GM23248 (cell line): Measurements from ENCODE around the gene PRPF18.

ENCODE experiments used
- EZH2 ChIP-seq: fragments of 200-600 bp; sonication (generic); IDR thresholded peaks from 2 replicates; pipeline ENCODE4 v1.6.1; 2018; ENCODE audit warnings: antibody characterized with exemption, mild to moderate bottlenecking; ENCODE audit not compliant: insufficient read depth, poor library complexity, severe bottlenecking
- EZH2phosphoT487 ChIP-seq: fragments of 200-600 bp; sonication (generic); IDR thresholded peaks from 2 replicates; pipeline ENCODE4 v1.6.1; 2018; ENCODE audit warnings: antibody characterized with exemption, moderate library complexity, mild to moderate bottlenecking, low read depth; ENCODE audit not compliant: insufficient read depth

- TF ChIP-seq EZH2 (no peak), EZH2phosphoT487 (no peak)
Observed at GRCh38 chr10:13674645-13675588, 88.2 kb downstream of the PRPF18 start.
